ENCODE data around the gene TSC22D4.

DNA sequence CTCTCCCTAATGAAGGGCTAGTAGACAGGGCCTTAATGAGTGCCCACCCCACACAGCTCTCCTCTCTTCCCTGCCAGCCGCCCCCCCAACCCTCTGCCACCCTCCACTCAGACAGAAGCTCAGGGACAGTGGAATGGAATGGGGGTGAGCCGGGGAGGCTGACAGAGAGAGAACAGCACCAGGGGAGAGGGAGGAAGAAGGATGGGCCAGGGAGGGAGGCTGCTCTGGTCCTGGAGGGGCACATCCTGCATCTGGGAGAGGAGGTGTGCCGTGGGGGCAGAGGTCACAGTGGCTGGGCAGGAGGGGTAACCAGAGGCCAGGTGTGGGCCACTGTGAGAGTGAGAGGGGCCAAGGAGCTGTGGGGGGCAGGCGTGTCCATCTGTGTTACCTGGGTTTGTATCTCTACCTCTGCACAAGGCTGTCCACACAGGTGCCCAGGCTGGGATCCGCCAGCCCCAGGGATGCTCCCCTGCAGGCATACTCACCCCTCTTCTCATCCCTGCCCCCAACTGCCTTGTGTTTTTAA lies 7.2 kb upstream of the TSC22D4 start:
- TF ChIP-seq, protein P1, sequence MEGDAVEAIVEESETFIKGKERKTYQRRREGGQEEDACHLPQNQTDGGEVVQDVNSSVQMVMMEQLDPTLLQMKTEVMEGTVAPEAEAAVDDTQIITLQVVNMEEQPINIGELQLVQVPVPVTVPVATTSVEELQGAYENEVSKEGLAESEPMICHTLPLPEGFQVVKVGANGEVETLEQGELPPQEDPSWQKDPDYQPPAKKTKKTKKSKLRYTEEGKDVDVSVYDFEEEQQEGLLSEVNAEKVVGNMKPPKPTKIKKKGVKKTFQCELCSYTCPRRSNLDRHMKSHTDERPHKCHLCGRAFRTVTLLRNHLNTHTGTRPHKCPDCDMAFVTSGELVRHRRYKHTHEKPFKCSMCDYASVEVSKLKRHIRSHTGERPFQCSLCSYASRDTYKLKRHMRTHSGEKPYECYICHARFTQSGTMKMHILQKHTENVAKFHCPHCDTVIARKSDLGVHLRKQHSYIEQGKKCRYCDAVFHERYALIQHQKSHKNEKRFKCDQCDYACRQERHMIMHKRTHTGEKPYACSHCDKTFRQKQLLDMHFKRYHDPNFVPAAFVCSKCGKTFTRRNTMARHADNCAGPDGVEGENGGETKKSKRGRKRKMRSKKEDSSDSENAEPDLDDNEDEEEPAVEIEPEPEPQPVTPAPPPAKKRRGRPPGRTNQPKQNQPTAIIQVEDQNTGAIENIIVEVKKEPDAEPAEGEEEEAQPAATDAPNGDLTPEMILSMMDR (conservative IDR thresholded peaks at IDR 0.05 in 1 of 2, IDR thresholded peaks at IDR 0.05 in 1 of 2; ENCODE audit: extremely low read depth in 1 of 2, insufficient read depth in 1 of 2, low read depth in 1 of 2, low read length in 2 of 2) = no peak
- no peak for TF ChIP-seq EZH2 (IDR thresholded peaks at IDR 0.05; ENCODE audit: borderline replicate concordance, low read length)

Measured in mammary epithelial cell (primary cell).